Activated CD8-positive, alpha-beta memory T cell treated with anti-CD3 and anti-CD28 coated beads, Interleukin-2, amount 50 U/mL, for 1 hour (primary cell): Measurements from ENCODE around the gene ALOX5.
"Not testable (repeated sequence)": the region's sequence is repeated elsewhere in the genome, so short reads cannot be mapped to it uniquely, and the experiment has no call there.

ENCODE experiments used
- DNase-seq: peaks from one replicate; pipeline ENCODE4 v3.0.0-alpha.2; 2020; ENCODE audit errors: extremely low read depth

Gene ALOX5

DNA sequence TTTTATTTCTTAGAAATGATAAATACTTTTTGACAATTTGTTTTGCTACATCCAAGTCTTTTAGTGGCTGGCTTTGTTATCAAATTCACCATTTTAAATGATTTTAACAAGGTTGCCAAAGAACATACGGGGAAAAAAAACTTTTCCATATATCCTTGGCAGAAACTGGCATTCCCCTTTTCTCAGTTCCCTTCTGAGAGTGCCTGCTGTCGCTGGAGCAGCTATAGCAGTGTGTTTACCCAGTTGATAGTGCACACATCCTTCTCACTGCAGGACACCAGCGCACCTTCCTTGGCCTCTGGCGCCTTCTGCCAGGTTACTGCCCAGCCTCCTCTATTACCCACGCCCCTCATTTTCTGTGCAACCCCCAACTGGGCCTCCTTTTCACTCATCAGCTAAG, 94.1 kb downstream of the ALOX5 start:
- no peak for DNase-seq

DNA sequence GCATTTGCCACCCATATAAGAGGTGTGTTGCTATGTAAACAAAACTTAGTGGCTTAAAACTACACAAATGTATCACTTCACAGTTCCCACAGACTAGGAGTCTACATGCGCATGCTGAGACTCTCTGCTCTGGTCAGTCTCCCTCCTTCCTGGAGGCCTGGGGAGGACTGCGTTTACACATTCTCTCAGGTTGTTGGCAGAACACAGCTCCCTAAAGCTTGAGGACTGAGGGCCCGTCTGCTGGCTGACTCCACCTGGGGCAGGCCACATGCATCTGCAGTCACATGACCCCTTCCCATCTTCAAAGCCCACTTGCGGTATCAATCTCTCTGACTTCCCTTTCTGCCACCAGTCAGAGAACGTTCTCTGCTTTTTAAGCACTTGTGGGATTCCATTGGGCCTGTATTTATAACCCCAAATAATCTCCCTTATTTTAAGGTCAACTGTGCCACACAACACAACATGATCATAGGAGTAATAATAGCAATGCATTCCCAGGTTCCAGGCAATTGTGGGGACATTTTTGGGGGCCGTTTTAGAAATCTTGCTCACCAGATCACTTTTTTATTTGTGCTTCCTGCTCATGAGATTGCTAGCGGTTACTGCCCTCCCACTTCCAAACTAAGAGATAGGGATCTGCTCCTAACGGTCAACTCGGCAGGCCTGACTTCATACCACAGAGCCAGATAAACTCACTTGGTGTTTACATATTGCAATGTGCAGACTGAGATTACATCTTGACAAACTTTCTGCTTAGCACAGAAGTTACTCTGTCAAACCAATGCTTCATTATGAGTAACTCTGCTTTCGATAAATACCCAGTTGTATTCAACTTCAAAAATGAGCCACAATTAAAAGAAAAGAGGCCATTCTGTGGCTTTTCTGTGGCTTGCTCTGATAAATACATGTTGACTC, 96.3 kb downstream of the ALOX5 start:
- no peak for DNase-seq

DNA sequence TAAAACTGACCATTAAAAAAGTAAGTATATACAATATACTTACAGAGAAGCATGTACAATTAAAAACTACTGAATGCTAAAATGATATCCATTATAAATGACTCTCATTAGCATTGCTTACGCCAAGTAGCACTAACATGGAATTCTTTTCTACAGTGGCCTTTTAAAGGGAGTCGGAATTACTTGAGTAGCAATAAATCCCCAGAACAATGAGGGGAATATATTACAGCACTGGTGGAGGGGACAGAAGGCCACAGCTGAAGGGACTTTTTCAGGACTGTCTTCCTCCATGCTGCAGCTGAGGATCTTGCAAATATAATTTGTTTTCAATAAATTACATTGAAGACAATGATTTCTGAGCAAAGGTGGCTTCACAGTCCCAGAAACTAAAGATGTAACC, 97.0 kb downstream of the ALOX5 start:
- no peak for DNase-seq

DNA sequence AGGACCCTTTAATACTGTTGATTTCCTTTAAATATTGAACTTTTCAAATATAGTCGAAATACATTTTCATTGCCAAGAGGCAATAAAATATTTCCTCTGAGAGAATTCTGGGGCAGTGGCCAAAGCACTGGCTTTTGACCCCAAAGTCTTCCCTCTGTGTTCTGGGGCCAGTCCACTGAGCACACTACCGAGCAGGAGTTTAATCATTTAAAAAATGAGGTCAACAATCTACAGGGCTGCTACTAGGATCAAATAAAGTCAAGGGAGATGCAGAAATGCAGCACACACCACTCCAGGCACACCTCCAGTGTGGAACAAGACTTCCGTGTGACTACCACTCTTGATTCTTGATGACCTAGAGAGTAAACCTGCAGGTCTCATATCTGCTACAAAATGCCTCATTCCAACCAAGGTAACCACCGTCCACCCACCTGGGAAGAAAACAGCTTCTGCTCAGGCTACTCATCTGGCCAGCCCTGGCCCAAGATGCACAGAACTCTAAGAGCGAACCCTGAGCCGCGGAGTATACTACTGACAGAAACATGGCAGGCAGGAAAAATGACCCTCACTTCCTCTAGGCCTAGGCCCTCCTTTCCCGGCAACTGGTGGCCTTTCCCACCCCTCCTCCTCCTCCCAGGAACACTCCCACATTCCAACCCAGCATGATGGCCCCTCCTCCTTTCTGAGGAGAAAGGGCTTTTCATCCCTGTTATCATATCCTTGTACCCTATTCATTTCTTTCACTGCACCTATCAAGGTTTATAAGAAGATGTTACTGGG, 97.7 kb downstream of the ALOX5 start:
- DNase-seq, result no peak

DNA sequence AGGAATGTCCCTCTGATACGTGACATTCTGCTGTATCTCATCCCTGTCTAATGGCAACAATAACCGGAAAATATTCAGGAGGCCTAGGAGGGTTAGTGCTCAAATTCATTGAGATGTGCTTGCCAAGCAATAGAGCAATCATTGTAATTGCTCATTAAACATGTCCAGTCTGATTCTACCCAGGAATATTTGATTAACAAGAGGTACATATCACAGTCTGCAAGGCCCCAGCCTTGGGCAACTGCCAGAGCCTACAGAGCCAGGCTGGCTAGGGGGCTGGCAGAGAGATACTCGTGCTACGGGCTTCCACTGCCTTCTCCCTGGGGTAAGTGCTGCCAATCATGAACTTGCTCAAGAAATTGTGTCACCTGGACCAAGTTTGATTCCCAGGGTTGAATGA, 99.1 kb downstream of the ALOX5 start:
- DNase-seq, result no peak

DNA sequence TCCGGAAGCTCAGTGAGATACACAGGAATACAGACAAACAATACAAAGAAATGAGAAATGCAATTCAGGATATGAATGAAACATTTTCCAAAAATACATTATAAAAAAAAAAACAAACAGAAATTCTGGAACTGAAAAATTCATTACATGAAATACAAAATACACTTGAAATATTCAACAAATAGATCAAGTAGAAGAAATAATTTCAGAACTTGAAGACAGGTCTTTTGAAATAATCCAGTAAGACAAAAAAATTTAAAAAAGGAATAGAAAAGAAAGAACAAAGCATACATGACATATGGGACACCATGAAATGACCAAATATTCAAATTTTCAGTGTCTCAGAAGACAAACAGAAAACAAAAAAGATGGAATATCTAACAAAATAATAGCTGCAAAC, 102.5 kb downstream of the ALOX5 start:
- no peak for DNase-seq

DNA sequence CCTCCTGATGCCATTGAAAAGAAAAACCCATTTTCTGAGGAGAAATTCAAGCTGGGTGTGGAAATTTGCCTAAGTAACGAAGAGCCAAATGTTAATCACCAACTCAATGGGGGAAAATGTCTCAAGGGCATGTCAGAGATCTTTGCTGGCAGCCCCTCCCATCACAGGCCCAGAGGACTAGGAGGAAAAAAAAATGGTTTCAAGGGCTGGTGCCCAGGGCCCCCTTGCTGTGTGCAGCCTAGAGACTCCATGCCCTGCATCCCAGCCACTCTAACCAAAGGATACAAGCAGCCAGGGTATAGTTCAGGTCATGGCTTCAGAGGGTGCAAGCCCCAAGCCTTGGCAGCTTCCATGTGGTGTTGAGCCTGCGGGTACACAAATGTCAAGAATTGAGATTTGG, 106.3 kb downstream of the ALOX5 start:
- DNase-seq, result no peak

DNA sequence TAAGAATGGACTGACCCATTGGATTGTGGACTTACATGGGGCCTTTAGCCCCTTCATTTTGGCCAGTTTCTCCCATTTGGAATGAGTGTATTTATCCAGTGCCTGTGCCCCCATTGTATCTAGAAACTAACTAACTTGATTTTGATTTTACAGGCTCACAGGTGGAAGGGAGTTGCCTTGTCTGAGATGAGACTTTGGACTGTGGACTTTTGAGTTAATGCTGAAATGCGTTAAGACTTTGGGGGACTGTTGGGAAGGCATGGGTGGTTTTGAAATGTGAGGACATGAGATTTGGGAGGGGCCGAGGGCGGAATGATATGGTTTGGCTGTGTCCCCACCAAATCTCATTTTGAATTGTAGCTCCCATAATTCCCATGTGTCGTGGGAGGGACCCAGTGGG, 107.1 kb downstream of the ALOX5 start:
- DNase-seq, result not testable (repeated sequence)

DNA sequence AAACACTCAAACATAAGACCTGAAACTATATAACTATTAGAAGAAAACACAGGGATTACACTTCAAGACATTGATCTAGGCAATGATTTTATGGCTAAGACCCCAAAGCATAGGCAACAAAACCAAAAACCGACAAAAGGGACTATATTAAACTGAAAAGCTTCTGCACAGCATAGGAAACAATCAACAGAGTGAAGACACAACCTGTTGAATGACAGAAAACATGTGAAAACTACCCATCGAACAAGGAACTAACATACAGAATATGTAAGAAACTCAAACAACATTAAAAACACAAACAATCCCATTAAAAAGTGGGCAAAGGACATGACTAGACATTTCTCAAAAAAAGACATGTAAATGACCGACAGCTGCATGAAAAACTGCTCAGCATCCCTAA, 109.0 kb downstream of the ALOX5 start:
- no peak for DNase-seq

DNA sequence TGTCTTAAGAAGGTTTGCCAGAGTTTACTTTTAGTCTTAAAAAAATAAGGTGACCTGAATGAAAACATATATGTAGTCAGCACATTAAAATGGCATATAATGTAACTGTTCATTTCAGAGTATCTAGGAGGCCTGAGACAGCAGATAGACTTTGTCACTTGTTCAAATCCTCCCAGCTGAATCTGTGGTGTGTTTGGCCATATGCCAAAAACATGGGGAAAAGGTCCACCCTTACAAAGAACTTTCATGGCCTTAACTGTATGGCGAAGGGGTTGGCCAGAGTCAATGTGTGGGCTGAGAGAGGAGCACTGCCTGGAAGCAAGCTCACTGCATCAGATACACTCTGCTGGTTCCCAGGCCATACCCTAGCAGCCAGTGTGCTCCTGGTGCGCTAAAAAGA, 113.7 kb downstream of the ALOX5 start:
- DNase-seq, result no peak

DNA sequence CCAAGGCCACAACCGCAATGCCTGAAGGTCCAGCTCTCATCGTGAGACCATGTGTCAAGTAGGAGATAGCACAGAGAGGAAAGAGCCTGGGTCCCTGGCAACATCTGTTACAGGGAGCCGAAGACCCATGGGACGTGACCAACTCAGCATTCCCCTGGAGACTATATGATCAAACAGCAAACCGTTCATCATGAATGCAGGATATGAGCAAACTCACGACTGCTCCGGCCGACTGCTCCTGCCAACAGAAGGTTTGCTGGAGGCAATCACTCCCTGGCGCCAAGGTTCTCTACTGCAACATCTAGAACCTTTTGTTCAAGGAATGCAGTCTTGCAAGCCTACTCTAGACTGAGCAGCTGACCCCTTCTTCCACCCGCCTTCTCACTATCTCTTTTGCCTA, 114.3 kb downstream of the ALOX5 start:
- DNase-seq, result no peak

DNA sequence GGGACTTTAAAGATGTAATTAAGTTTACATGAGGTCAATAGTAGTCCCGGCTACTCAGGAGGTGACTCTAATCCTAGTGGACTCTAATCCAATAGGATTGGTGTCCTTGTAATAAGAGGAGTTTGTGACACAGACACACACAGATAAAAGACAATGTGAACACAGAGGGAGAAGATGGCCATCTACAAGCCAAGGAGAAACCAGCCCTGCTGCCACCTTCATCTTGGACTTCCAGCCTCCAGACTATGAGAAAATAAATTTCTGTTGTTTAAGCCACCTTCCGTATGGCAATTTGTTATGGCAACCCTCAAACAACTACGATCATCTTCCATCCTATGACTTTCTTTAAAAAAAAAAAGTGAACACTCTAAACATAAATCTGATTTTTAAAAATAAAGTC, 116.3 kb downstream of the ALOX5 start:
- no peak for DNase-seq

DNA sequence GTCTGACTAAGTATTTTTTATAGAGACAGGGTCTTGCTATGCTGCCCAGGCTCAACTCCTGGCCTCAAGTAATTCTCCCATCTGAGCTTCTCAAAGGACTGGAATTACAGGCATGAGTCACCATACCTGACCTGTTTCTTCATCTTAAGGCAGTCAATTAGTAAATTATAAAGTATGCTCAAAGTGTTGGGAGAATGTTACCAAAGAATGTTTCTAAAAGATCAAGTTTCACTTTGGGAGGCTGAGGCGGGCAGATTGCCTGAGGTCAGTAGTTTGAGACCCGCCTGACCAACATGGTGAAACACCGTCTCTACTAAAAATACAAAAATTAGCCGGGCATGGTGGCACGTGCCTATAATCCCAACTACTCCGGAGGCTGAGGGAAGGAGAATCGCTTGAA, 117.0 kb downstream of the ALOX5 start:
- DNase-seq, result no peak
